ENCODE measurements around the gene TMEM147.

- TF ChIP-seq CTCF (IDR thresholded peaks at IDR 0.05) (no peak), REST (IDR thresholded peaks at IDR 0.05; ENCODE audit: insufficient read depth in 1 of 2, low read depth in 2 of 2, low read length in 1 of 2) (no peak), POLR2AphosphoS5 (IDR thresholded peaks at IDR 0.05; ENCODE audit: low read depth, low read length) (no peak), SIN3A (IDR thresholded peaks at IDR 0.05; ENCODE audit: borderline replicate concordance, insufficient read depth, low read depth, low read length) (no peak)
Measured at GRCh38 chr19:35595928-35596327, 50.5 kb downstream of the TMEM147 start.

Measured in Panc1 (cell line).